CD4-positive, alpha-beta T cell treated with Interleukin-6 for 4 hours (primary cell): Measurements from ENCODE around the gene ZSWIM8.
"Not testable (repeated sequence)": the region's sequence is repeated elsewhere in the genome, so short reads cannot be mapped to it uniquely, and the experiment has no call there.

ENCODE experiments used
- DNase-seq: peaks from one replicate; pipeline ENCODE4 v3.0.0-alpha.2; 2020; ENCODE audit warnings: mixed read lengths

ZSWIM8 gene

GRCh38 chr10:73817826-73818225, 32.4 kb downstream of the ZSWIM8 start:
- DNase-seq: no peak

GRCh38 chr10:73818402-73818801, 33.0 kb downstream of the ZSWIM8 start:
- DNase-seq: no peak

- no peak for DNase-seq
Measured at GRCh38 chr10:73819081-73819480, 33.7 kb downstream of the ZSWIM8 start.

- no peak for DNase-seq
Measured at GRCh38 chr10:73819513-73820093, 34.2 kb downstream of the ZSWIM8 start.

GRCh38 chr10:73823391-73823790, 38.0 kb downstream of the ZSWIM8 start:
- no peak for DNase-seq

GRCh38 chr10:73824146-73824725, 38.8 kb downstream of the ZSWIM8 start:
- no peak for DNase-seq

- no peak for DNase-seq
Measured at GRCh38 chr10:73827346-73828089, 42.1 kb downstream of the ZSWIM8 start.

GRCh38 chr10:73828161-73828560, 42.8 kb downstream of the ZSWIM8 start:
- DNase-seq: no peak

- not testable (repeated sequence) for DNase-seq
Measured at GRCh38 chr10:73829090-73829489, 43.7 kb downstream of the ZSWIM8 start.

- no peak for DNase-seq
Measured at GRCh38 chr10:73836427-73836980, 51.1 kb downstream of the ZSWIM8 start.

GRCh38 chr10:73837072-73837471, 51.7 kb downstream of the ZSWIM8 start:
- no peak for DNase-seq

GRCh38 chr10:73838008-73838567, 52.7 kb downstream of the ZSWIM8 start:
- DNase-seq: no peak

- no peak for DNase-seq
Measured at GRCh38 chr10:73838827-73839226, 53.4 kb downstream of the ZSWIM8 start.

GRCh38 chr10:73839276-73839966, 54.0 kb downstream of the ZSWIM8 start:
- DNase-seq: no peak

- no peak for DNase-seq
Measured at GRCh38 chr10:73840056-73840402, 54.6 kb downstream of the ZSWIM8 start.

GRCh38 chr10:73840403-73841060, 55.1 kb downstream of the ZSWIM8 start:
- no peak for DNase-seq

GRCh38 chr10:73841061-73841421, 55.6 kb downstream of the ZSWIM8 start:
- DNase-seq: no peak

- no peak for DNase-seq
Measured at GRCh38 chr10:73841526-73842285, 56.3 kb downstream of the ZSWIM8 start.

- DNase-seq: no peak
Measured at GRCh38 chr10:73842349-73842748, 56.9 kb downstream of the ZSWIM8 start.

- DNase-seq: no peak
Measured at GRCh38 chr10:73843261-73843660, 57.9 kb downstream of the ZSWIM8 start.

- no peak for DNase-seq
Measured at GRCh38 chr10:73847031-73847430, 61.6 kb downstream of the ZSWIM8 start.
